Nucleus accumbens (tissue), 56 donors: ENCODE results near the gene CARD11.

Experiments used
- DNase-seq, 56 donors: peaks; one replicate each; lab custom pipeline; 2025; lab: John Stamatoyannopoulos, UW

Gene CARD11

DNA sequence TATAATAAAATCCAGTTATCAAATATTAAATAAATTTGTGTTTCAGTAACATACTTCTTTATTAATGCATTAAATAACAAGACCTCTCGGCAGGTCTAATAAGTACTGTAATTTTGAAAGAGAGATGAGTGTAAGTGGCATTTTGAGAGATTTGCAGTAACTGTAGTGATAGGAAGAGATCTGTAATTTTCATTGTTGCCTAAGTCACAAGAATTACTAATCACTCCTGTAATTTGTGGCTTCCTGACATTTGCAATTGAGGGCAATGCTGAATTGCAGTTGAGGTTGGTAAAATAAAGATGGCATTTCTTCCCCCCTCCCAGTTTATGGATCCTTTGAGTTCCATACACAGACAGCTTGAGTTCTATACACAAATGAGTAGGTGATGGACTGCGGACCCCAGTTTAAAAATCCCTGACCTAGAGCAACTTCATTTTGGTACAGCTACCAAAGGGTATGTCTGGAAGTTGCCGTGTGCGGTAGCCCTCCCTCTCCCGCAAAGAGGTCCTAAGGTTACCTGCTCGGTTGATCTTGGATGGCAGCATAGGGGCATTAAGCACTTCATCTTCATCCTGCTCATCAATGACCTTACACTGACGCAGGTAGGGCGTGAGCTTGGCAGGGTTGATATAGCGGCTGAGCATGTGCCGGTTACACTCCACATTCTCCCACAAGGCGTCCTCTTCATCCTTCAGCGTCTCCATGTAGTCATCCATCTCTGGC, 96.4 kb downstream of the CARD11 start:
- DNase-seq, result no peak

- no peak for DNase-seq
Measured at GRCh38 chr7:2945171-2945570, 98.5 kb downstream of the CARD11 start.

DNA sequence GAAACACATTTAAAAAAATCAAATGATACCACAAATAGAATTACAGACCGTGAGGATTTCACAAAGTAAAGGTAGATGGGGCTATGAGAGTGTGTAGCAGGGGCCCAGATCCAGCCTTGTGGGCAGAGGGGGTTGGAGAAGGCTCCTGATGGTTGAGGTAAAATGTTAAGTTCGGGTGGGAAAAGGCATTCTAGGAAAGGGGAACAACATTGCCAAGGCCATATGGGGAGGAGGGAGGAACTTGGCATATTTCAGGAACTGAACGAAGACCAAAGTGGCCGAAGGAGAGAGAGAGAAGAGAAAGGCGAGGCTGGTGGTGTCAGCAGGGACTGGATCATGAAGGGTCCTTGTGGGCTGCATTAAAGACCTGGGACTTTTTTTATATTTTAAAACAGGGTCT, 98.9 kb downstream of the CARD11 start:
- DNase-seq, result no peak

DNA sequence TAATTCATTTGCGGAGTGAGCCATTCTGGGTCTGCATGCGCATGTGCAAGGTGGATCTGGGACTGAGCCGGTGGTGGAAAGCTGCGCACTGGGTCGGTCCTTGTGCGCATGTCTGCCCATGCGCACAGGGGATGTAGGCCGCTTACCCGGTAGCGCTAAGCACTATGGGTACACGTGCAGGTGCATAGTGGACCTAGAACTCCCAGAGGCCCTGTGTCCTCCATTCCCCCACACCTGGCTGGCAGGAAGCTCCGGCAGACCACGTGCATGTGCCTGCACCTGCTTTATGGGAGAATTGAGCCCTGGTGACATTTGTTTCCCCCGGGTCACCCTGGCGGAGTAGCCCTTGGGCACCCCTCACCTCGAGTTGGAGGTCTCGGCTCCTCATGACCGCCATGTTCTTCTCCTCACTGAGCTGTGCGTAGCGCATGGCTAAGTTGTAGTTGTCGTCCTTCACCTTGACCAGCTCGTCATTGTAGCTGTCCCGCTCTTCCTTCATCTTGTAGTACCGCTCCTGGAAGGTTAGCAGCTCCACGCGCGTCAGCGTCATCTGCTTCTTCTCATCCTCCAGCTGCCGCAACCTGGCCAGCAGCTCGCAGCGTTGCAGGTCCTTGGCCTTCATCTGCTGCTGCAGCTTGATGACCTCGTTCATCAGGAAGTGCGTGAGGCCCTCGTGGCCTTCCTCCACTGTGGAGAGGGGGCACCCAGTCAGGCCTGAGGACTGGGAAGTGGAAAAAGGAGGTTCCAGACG, 99.6 kb downstream of the CARD11 start:
- no peak for DNase-seq

DNA sequence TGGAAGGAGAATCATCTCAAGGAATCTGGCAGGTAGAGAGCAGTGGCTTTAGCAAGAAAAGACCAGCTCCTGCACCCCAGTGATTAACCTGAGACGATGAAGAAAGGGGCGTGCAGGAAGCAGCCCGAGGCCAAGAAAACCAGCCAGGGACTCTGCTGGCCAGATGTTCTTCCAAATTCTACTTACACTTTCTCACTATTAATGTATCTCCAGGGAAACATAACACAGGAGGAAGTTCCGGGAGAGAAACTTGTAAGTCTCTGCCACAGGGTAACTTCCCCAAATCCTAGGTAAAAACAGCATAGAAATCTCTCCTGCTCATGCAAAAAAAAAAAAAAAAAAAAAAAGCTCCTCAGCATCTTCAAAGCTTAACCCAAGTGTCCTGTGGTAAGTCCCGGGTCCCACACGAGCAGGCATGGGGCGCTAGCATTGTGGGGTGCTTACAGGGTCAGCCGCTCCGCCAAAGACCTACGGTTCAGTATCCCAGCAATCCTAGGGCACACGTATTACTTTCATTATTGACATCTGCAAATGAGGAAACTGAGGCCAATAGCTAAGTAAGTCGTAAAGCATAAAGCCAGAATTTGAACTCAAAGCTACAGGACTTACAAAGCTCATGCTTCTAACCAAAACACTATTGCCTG, 102.3 kb downstream of the CARD11 start:
- DNase-seq, result no peak

DNA sequence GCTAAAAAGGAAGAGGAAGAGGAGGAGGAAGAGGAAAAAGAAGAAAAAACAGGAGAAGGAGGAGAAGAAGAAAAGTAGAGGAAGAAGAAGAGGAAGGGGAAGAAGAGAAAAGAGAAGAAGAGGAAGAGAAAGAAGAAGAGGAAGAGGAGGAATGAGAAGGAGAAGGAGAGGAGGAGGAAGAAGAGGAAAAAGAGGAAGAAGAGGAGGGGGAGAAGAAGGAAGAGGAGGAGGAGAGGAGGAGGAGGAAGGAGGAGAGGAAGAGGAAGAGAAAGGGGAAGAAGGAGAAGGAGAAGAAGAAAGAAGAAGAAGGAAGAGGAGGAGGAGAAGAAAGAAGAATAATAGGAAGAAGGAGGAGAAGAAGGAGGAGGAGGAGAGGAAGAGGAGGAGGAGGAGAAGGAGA, 103.2 kb downstream of the CARD11 start:
- DNase-seq, result no peak

DNA sequence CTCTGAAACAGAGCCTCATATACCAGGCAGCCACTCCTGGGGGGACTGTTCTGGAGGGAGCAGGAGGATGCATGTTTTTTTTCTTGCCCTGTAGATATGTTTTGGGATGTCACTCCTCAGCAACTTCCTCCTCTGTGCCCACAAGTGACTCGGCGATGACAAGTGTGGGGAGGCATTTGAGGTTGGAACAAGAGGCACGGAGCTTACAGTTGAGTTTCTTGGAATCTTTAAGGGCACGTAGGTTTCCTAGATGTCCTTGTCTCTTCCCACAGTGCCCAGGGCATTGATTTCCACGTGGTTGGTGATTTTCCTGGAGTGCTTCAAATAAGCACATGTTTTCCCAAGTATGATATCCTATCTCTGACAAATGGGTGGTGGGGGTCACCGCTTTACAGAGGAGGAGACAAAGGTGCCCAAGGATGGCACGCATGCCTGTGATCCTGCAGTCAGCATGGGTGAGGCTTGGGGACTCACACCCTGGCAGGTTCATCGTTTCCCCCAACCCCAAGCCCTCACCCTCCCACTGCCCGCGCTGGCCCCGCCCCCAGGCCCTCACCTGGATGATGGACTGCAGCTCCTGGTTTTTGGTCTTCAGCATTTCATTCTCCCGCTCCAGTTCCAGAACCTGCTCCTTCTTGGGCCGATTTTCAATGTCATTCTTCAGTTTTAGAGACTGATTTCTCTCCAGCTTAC, 104.3 kb downstream of the CARD11 start:
- no peak for DNase-seq

DNA sequence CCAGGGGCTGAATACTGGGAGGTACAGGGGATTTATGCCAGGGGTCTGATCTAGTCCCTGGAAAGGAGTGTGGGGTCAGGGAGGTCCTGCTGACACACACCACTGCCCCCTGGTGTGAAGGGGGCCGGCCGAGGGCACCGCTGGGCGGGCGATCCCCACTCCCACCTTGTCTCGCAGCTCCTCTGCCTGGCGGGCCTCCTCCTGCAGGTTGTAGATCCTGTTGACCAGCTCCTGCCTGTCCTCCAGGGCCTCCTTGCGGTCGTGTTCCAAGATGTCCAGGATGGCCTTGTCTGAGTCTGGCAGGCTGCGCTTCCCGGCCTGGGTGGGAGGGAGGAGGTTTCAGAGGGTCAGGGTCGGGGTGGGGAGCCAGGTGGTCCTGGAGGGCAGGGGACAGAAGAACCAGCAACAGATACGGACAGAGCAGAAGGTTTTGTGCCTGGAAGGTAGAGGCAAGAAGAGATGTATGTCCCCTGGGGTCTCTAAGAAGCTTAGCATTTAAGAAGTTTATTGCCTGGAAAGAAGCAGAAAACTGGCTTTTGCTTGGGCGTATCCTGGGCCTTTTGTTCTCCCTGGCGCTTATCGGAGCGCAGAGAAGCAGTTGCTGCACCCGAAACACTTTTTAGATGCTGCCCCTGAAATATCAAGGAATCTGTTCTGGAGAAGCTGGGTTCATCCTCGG, 105.0 kb downstream of the CARD11 start:
- DNase-seq, result no peak

- DNase-seq, result no peak
Measured at GRCh38 chr7:2937701-2938513, 105.8 kb downstream of the CARD11 start.

DNA sequence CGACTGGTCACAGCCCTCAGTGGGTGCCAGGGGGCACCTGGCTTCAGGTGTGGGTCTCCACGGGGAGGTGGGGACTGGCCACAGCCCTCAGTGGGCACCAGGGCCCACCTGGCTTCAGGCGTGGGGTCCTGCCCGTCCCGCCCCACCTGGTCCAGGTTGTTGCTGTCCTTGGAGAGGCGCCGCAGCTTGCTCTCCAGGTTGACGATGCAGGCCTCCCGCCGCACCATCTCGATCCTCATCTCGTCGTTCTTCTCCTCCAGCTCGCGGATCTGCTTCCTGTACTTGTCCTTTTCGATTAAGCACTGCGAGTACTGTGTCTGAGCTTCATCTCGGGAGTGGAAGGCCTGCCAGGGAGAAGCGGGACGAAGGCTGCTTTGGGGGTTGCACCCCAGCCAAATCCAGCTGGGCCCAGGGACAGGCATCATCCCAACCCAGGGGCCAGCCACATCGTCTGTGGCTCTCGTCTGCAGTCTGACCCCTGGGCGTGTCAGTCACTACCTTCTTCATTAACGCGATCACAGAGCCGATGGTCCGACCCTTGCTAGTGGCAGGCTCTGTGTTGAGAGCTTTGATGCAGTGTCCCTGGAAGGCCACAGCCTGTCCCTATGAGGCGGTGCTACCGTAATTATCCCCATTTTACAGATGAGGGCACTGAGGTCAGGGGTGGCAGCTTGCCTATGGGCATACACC, 106.6 kb downstream of the CARD11 start:
- DNase-seq, result no peak

DNA sequence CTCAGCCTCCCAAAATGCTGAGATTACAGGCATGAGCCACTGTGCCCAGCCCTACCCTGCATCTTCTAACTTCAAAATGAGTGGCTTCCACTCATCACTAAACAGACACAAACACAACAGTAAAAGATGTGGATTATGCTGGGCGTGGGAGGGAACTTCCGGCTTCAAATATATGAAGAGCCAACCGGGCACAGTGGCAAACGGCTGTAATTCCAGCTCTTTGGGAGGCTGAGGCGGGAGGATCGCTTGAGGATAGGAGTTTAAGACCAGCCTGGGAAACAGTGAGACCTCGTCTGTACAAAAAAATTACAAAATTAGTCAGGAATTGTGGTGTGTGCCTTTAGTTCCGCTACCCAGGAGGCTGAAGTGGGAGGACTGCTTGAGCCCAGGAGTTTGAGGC, 107.4 kb downstream of the CARD11 start:
- no peak for DNase-seq

DNA sequence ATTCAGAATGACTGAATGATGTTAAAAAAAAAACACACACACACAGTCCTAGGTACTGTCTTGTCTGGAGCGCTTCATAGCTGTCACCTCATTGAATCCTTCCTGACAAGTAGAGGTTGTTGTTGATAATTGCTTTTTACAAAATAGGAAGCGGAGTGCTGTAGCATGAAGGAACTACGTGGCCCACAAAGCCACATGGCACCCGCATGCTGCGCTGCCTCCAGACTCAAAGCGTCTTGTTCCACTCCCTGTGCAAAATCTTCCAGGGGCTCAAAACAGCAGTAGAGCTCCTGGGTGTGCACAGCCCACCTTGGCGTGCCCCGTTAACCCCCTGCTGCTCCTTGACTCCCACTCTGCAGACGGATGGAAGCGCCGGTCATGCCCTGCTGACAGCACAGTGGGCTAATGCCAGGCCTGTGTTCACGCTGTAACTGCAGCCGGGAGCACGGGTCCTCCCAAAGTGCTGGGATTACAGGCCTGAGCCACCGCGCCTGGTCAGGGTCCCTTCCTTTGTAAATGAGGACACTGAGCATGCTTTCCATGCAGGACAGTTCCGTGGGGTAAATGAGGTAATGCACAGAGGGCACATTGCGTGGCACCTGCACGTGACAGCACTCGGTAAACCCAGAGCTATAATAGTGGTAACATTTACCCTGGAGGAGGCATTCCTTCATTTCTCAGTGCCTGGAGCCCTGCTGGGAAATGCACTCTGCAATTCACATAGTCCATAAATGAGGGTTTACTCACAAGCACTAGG, 108.5 kb downstream of the CARD11 start:
- DNase-seq, result no peak

DNA sequence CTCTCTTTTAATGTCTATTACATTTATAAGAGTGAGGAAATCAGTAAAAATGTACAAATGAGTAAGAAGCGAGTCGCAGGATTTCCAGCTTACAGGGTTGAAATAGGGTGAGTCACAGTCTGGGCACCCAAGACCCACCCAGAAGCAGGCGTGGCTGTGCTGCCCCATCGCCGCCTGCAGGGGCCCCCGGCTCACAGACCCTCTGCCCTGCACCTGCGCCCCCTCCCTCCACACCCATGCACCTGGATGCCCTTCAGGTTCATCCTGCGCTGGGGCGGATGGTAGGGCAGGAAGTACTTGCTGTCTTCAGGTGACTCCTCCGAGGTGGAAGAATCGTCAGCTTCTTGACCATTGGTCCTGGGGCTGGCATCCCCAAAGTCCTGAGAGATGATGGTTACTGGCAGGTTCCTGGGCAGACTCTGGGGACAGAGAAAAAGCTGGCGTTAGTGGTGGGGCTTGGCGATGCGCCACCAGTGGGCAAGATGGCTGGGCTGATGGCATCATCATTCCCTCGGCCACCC, 109.4 kb downstream of the CARD11 start:
- no peak for DNase-seq

- DNase-seq, result no peak
Measured at GRCh38 chr7:2932402-2933251, 111.0 kb downstream of the CARD11 start.

DNA sequence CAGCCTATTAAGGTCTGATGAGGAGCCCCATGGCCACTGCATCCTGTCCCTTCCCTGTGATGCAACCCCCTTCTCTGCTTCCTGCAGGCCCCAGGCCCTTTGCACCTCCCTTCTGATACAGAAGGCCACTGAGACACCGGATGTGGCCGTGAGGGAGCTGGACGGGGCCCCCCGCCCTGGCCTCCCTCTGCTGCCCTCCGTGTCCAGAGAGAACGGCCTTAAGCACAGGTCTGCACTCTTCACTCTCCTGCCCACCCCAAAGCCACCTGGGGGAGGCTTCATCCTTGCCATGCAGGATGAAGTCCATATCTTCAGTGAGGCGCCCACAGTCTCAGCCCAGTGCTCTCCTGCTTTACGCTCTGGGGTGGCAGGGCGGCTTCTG, 112.6 kb downstream of the CARD11 start:
- no peak for DNase-seq

- no peak for DNase-seq
Measured at GRCh38 chr7:2930310-2931033, 113.2 kb downstream of the CARD11 start.
